CD4-positive, alpha-beta T cell treated with Interleukin-12 subunit alpha and Interleukin-12 subunit beta, for 1 hour (primary cell): Measurements from ENCODE around the gene FHIT.

Experiments used
- DNase-seq: peaks from one replicate; pipeline ENCODE4 v3.0.0-alpha.2; 2020

The FHIT gene

GRCh38 chr3:59769127-59769750 is 1482.0 kb downstream of the FHIT start:
- DNase-seq, result no peak

GRCh38 chr3:59766200-59766872 is 1484.9 kb downstream of the FHIT start:
- DNase-seq, result no peak

GRCh38 chr3:59764171-59764570 is 1487.1 kb downstream of the FHIT start:
- no peak for DNase-seq

- DNase-seq, result no peak
Measured at GRCh38 chr3:59762941-59763340, 1488.3 kb downstream of the FHIT start.

GRCh38 chr3:59759298-59760031 is 1491.8 kb downstream of the FHIT start:
- DNase-seq, result no peak

GRCh38 chr3:59758672-59759071 is 1492.6 kb downstream of the FHIT start:
- DNase-seq, result no peak

GRCh38 chr3:59756934-59757333 is 1494.3 kb downstream of the FHIT start:
- DNase-seq, result no peak

- DNase-seq, result no peak
Measured at GRCh38 chr3:59754456-59755129, 1496.7 kb downstream of the FHIT start.

GRCh38 chr3:59753808-59754450 is 1497.3 kb downstream of the FHIT start:
- DNase-seq, result no peak

- no peak for DNase-seq
Measured at GRCh38 chr3:59752925-59753324, 1498.3 kb downstream of the FHIT start.

- no peak for DNase-seq
Measured at GRCh38 chr3:59751606-59752005, 1499.6 kb downstream of the FHIT start.

GRCh38 chr3:59750391-59750790 is 1500.9 kb downstream of the FHIT start:
- DNase-seq, result no peak

GRCh38 chr3:59749291-59749690 is 1502.0 kb downstream of the FHIT start:
- no peak for DNase-seq

- DNase-seq, result no peak
Measured at GRCh38 chr3:59746585-59746984, 1504.7 kb downstream of the FHIT start.

- no peak for DNase-seq
Measured at GRCh38 chr3:59737241-59737640, 1514.0 kb downstream of the FHIT start.

- DNase-seq, result no peak
Measured at GRCh38 chr3:59734061-59734460, 1517.2 kb downstream of the FHIT start.

- DNase-seq, result no peak
Measured at GRCh38 chr3:59733041-59733809, 1518.0 kb downstream of the FHIT start.

GRCh38 chr3:59731943-59732342 is 1519.3 kb downstream of the FHIT start:
- no peak for DNase-seq

GRCh38 chr3:59730591-59730990 is 1520.7 kb downstream of the FHIT start:
- DNase-seq, result no peak

GRCh38 chr3:59728587-59728908 is 1522.7 kb downstream of the FHIT start:
- DNase-seq, result no peak

- DNase-seq, result no peak
Measured at GRCh38 chr3:59727902-59728586, 1523.2 kb downstream of the FHIT start.

GRCh38 chr3:59726279-59726678 is 1525.0 kb downstream of the FHIT start:
- no peak for DNase-seq
